Loucy (cell line): Measurements from ENCODE around the gene EIF1.

Source experiments
- H2AFZ ChIP-seq: fragments of 200-600 bp; sonication (generic); 2 replicates; pipeline ENCODE4 v1.6.0; 2016; ENCODE audit warnings: antibody characterized with exemption, mild to moderate bottlenecking, low read length, moderate library complexity
- H3F3A ChIP-seq: fragments of 200-600 bp; 2 replicates; pipeline ENCODE4 v1.6.0; 2016; ENCODE audit warnings: antibody characterized with exemption, low read depth, mild to moderate bottlenecking
- H3K27me3 ChIP-seq: fragments of 200-600 bp; sonication (generic); 2 replicates; pipeline ENCODE4 v1.6.1; 2014; ENCODE audit warnings: low read length, mild to moderate bottlenecking; ENCODE audit not compliant: insufficient read depth, poor library complexity, severe bottlenecking
- H3K36me3 ChIP-seq: fragments of 200-600 bp; sonication (generic); 2 replicates; pipeline ENCODE4 v1.6.1; 2016; ENCODE audit warnings: low read length; ENCODE audit not compliant: insufficient read depth
- H3K4me1 ChIP-seq: fragments of 200-600 bp; sonication (generic); 2 replicates; pipeline ENCODE4 v1.5.1; 2014; ENCODE audit warnings: low read length, mild to moderate bottlenecking; ENCODE audit not compliant: insufficient read depth, poor library complexity, severe bottlenecking
- H3K4me2 ChIP-seq: fragments of 200-600 bp; sonication (generic); 2 replicates; pipeline ENCODE4 v1.6.0; 2014; ENCODE audit warnings: antibody characterized with exemption, low read length, low read depth, mild to moderate bottlenecking; ENCODE audit not compliant: poor library complexity, severe bottlenecking
- H3K4me3 ChIP-seq: fragments of 200-600 bp; sonication (generic); 2 replicates; pipeline ENCODE4 v1.5.1; 2014; ENCODE audit warnings: low read length, mild to moderate bottlenecking, mixed read lengths; ENCODE audit not compliant: poor library complexity, severe bottlenecking
- H3K79me2 ChIP-seq: fragments of 200-600 bp; sonication (generic); 2 replicates; pipeline ENCODE4 v1.6.1; 2014; ENCODE audit warnings: low read length; ENCODE audit not compliant: insufficient read depth
- H3K9ac ChIP-seq: fragments of 200-600 bp; sonication (generic); 2 replicates; pipeline ENCODE4 v1.6.0; 2014; ENCODE audit warnings: mild to moderate bottlenecking, low read depth, low read length, moderate library complexity; ENCODE audit not compliant: poor library complexity, severe bottlenecking
- H3K9me2 ChIP-seq: fragments of 200-600 bp; sonication (generic); replicated peaks from 2 replicates; pipeline ENCODE4 v1.6.1; 2016; ENCODE audit warnings: low read depth, low read length, mixed read lengths
- H3K9me3 ChIP-seq: fragments of 200-600 bp; sonication (generic); 2 replicates; pipeline ENCODE4 v1.6.1; 2014; ENCODE audit warnings: mild to moderate bottlenecking, antibody characterized with exemption, low read length, low read depth; ENCODE audit not compliant: insufficient read depth
- H4K20me1 ChIP-seq: fragments of 200-600 bp; sonication (generic); 2 replicates; pipeline ENCODE4 v1.6.0; 2014; ENCODE audit warnings: antibody characterized with exemption, low read length, mild to moderate bottlenecking; ENCODE audit not compliant: insufficient read depth, poor library complexity, severe bottlenecking
- EZH2phosphoT487 ChIP-seq: fragments of 200-600 bp; IDR thresholded peaks from 2 replicates; pipeline ENCODE4 v1.6.1; 2018; ENCODE audit warnings: antibody characterized with exemption, mild to moderate bottlenecking, moderate library complexity, borderline replicate concordance
- TF ChIP-seq, protein P1 (sequence below): fragments of 200-600 bp; sonication (generic); conservative IDR thresholded peaks from 2 replicates; pipeline ENCODE4 v1.5.1; 2014; ENCODE audit warnings: mild to moderate bottlenecking, antibody characterized with exemption, low read length

The EIF1 gene

GRCh38 chr17:41658846-41659245, 29.8 kb upstream of the EIF1 start:
- Histone ChIP-seq H3K4me3 (no peak overlapping the region), H3K36me3 (no peaks in the 10 kb centered on the region), H3K9ac (no peak overlapping the region), H3K4me1 (no peaks in the 10 kb centered on the region), H4K20me1 (no peaks in the 10 kb centered on the region), H3K27me3 (no peaks in the 10 kb centered on the region), H3K9me2 (no peaks in the 10 kb centered on the region), H3K9me3 (no peaks in the 10 kb centered on the region), H2AFZ (no peak overlapping the region), H3F3A (no peaks in the 10 kb centered on the region), H3K4me2 (no peak overlapping the region), H3K79me2 (no peaks in the 10 kb centered on the region)
- TF ChIP-seq, protein P1, sequence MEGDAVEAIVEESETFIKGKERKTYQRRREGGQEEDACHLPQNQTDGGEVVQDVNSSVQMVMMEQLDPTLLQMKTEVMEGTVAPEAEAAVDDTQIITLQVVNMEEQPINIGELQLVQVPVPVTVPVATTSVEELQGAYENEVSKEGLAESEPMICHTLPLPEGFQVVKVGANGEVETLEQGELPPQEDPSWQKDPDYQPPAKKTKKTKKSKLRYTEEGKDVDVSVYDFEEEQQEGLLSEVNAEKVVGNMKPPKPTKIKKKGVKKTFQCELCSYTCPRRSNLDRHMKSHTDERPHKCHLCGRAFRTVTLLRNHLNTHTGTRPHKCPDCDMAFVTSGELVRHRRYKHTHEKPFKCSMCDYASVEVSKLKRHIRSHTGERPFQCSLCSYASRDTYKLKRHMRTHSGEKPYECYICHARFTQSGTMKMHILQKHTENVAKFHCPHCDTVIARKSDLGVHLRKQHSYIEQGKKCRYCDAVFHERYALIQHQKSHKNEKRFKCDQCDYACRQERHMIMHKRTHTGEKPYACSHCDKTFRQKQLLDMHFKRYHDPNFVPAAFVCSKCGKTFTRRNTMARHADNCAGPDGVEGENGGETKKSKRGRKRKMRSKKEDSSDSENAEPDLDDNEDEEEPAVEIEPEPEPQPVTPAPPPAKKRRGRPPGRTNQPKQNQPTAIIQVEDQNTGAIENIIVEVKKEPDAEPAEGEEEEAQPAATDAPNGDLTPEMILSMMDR: no peak
- no peak for TF ChIP-seq EZH2phosphoT487

- Histone ChIP-seq H3K79me2 (no peaks in the 10 kb centered on the region), H3K4me2 (no peak overlapping the region), H3K9me3 (no peaks in the 10 kb centered on the region), H2AFZ (no peak overlapping the region), H3K4me3 (no peak overlapping the region), H3F3A (no peaks in the 10 kb centered on the region), H3K27me3 (no peaks in the 10 kb centered on the region), H3K9ac (no peak overlapping the region), H3K9me2 (no peaks in the 10 kb centered on the region), H3K4me1 (no peaks in the 10 kb centered on the region), H4K20me1 (no peaks in the 10 kb centered on the region), H3K36me3 (no peaks in the 10 kb centered on the region)
- no peak for TF ChIP-seq EZH2phosphoT487
- TF ChIP-seq, protein P1: no peak
These were observed 29.1 kb upstream of the EIF1 start for GRCh38 chr17:41659427-41660212.

- TF ChIP-seq EZH2phosphoT487: no peak
- TF ChIP-seq, protein P1: no peak
These were observed 28.4 kb upstream of the EIF1 start for GRCh38 chr17:41660221-41660711.

More at GRCh38 chr17:41660221-41660711, 28.4 kb upstream of the EIF1 start:
- Histone ChIP-seq H3K36me3 (no peaks in the 10 kb centered on the region), H3K79me2 (no peaks in the 10 kb centered on the region), H3K9ac (no peak overlapping the region), H3K4me2 (no peak overlapping the region), H3K9me2 (no peaks in the 10 kb centered on the region), H3K4me1 (peaks cover 4% of the 10 kb centered on the region), H3F3A (no peaks in the 10 kb centered on the region), H3K27me3 (no peaks in the 10 kb centered on the region), H4K20me1 (no peaks in the 10 kb centered on the region), H3K4me3 (no peak overlapping the region), H2AFZ (no peak overlapping the region), H3K9me3 (no peaks in the 10 kb centered on the region)
